ENCODE results near the gene ALLC. TPM values are rescaled to one million over a fixed set of nuclear protein-coding genes. Genes with fewer than 3 reads are reported as not detected.
A peak's percentile ranks its signal among the peaks of the same experiment; 100 is the strongest.
"Not testable (repeated sequence)": the region's sequence is repeated elsewhere in the genome, so short reads cannot be mapped to it uniquely, and the experiment has no call there.

ALLC gene
- total RNA-seq, 4 donors from 2014 or later = not detected

- H3K27ac ChIP-seq = no peak overlapping the region
- peaks cover 9% of the 10 kb centered on the region for H3K27me3 ChIP-seq
- TF ChIP-seq POLR2A (IDR thresholded peaks at IDR 0.05) = no peak
- TF ChIP-seq EP300 (IDR thresholded peaks at IDR 0.05; ENCODE audit: low read depth) = no peak
- no peak for TF ChIP-seq POLR2AphosphoS5 (IDR thresholded peaks at IDR 0.05)
- no peak for TF ChIP-seq CTCF (IDR thresholded peaks at IDR 0.05)
- in situ Hi-C loops (cut with MboI; ENCODE audit: low pct_ligation_motif_present in 1 of 4, low pct_unique_long_range_greater_than_20kb in 1 of 4, low sequenced_read_pairs in 3 of 4) = loop anchor here in 1 of 4 donors (25.0 kb wide), 1 partner anchor 1519 kb away; no protein-coding TSS in a partner anchor
- no peak for DNase-seq
- WGBS, 2 donors (ENCODE audit: low coverage in 1 of 2) = 83 to 85% methylated on average over 1 to 25 of the region's 28 CpGs
- H3K4me1 ChIP-seq = peaks cover 0 to 9% (median 6%) of the 10 kb centered on the region in 4 donors
- intact Hi-C loops (cut with DNase I; ENCODE audit: low total_unique reads) = loop anchor here (10.0 kb wide), 1 partner anchor 231 kb away; no protein-coding TSS in a partner anchor
- H3K9me3 ChIP-seq = no peaks in the 10 kb centered on the region
- H3K4me3 ChIP-seq = no peak overlapping the region
- no peaks in the 10 kb centered on the region for H3K36me3 ChIP-seq
Observed at GRCh38 chr2:3655871-3656761, 1.9 kb upstream of the ALLC start.

GRCh38 chr2:3656762-3657721 is 958 bp upstream of the ALLC start:
- Histone ChIP-seq H3K27me3 (peaks cover 2% of the 10 kb centered on the region), H3K4me3 (no peak overlapping the region), H3K9me3 (no peaks in the 10 kb centered on the region), H3K36me3 (no peaks in the 10 kb centered on the region), H3K4me1 (peaks cover 0 to 1% (median 0%) of the 10 kb centered on the region in 4 donors), H3K27ac (no peak overlapping the region)
- intact Hi-C loops (cut with DNase I; ENCODE audit: low total_unique reads) = loop anchor here (10.0 kb wide), 1 partner anchor 232 kb away; no protein-coding TSS in a partner anchor
- WGBS, 2 donors (ENCODE audit: low coverage in 1 of 2) = 70 to 80% methylated on average over 15 to 36 of the region's 36 CpGs
- in situ Hi-C loops (cut with MboI; ENCODE audit: low pct_ligation_motif_present in 1 of 4, low pct_unique_long_range_greater_than_20kb in 1 of 4, low sequenced_read_pairs in 3 of 4) = loop anchor here in 1 of 4 donors (25.0 kb wide), 1 partner anchor 1520 kb away; no protein-coding TSS in a partner anchor
- TF ChIP-seq CTCF (IDR thresholded peaks at IDR 0.05) = no peak
- no peak for TF ChIP-seq POLR2A (IDR thresholded peaks at IDR 0.05)
- no peak for TF ChIP-seq EP300 (IDR thresholded peaks at IDR 0.05; ENCODE audit: low read depth)
- TF ChIP-seq POLR2AphosphoS5 (IDR thresholded peaks at IDR 0.05) = no peak
- no peak for DNase-seq

- no peak for DNase-seq
Observed at GRCh38 chr2:3659447-3660432, 1.7 kb downstream of the ALLC start.

GRCh38 chr2:3660640-3661039 is 2.6 kb downstream of the ALLC start:
- H3K27me3 ChIP-seq; H3K4me3 ChIP-seq; H3K27ac ChIP-seq; H3K9me3 ChIP-seq; DNase-seq; intact Hi-C loops (cut with DNase I; ENCODE audit: low total_unique reads); H3K36me3 ChIP-seq; H3K4me1 ChIP-seq: not testable (repeated sequence)
- in situ Hi-C loops (cut with MboI; ENCODE audit: low pct_ligation_motif_present in 1 of 4, low pct_unique_long_range_greater_than_20kb in 1 of 4, low sequenced_read_pairs in 3 of 4) = loop anchor here in 1 of 4 donors (25.0 kb wide), 1 partner anchor 1523 kb away; no protein-coding TSS in a partner anchor
- 58 to 64% methylated on average over 3 to 7 of the region's 7 CpGs for WGBS, 2 donors (ENCODE audit: low coverage in 1 of 2)

More at GRCh38 chr2:3659447-3660432, 1.7 kb downstream of the ALLC start:
- 77% methylated on average over 26 of the region's 26 CpGs; no CpG with 5 or more reads in 1 of the 2 donors for WGBS, 2 donors (ENCODE audit: low coverage in 1 of 2)
- H3K4me1 ChIP-seq = no peaks in the 10 kb centered on the region
- TF ChIP-seq POLR2AphosphoS5 (IDR thresholded peaks at IDR 0.05) (no peak), CTCF (IDR thresholded peaks at IDR 0.05) (no peak), EP300 (IDR thresholded peaks at IDR 0.05; ENCODE audit: low read depth) (no peak), POLR2A (IDR thresholded peaks at IDR 0.05) (no peak)
- intact Hi-C loops (cut with DNase I; ENCODE audit: low total_unique reads) (loop anchor here (10.0 kb wide), 1 partner anchor 235 kb away; no protein-coding TSS in a partner anchor), in situ Hi-C loops (cut with MboI; ENCODE audit: low pct_ligation_motif_present in 1 of 4, low pct_unique_long_range_greater_than_20kb in 1 of 4, low sequenced_read_pairs in 3 of 4) (loop anchor here in 1 of 4 donors (25.0 kb wide), 1 partner anchor 1522 kb away; no protein-coding TSS in a partner anchor)
- H3K9me3 ChIP-seq = no peaks in the 10 kb centered on the region
- no peak overlapping the region for H3K4me3 ChIP-seq
- H3K27ac ChIP-seq = peak overlapping the region in 3 of 4 donors; percentile 11 to 54 (median 32)
- no peaks in the 10 kb centered on the region for H3K36me3 ChIP-seq
- H3K27me3 ChIP-seq = no peaks in the 10 kb centered on the region

Data from transverse colon (tissue), 4 donors.